SU-DHL-6 (cell line): Measurements from ENCODE around the gene RAD51B.

Experiments used
- H2AFZ ChIP-seq: fragments of 200-600 bp; sonication (generic); 2 replicates; pipeline ENCODE4 v1.6.1; 2014; ENCODE audit warnings: low read depth, mild to moderate bottlenecking, moderate library complexity, mixed read lengths, antibody characterized with exemption, low read length; ENCODE audit not compliant: severe bottlenecking
- H3F3A ChIP-seq: fragments of 200-600 bp; shearing (Covaris generic); 2 replicates; pipeline ENCODE4 v1.6.0; 2016; ENCODE audit warnings: antibody characterized with exemption, mild to moderate bottlenecking; ENCODE audit not compliant: insufficient read depth
- H3K27ac ChIP-seq: fragments of 200-600 bp; sonication (generic); 2 replicates; pipeline ENCODE4 v1.5.1; 2016; ENCODE audit warnings: low read depth, mild to moderate bottlenecking, low read length, moderate library complexity, mixed read lengths
- H3K27me3 ChIP-seq: fragments of 200-600 bp; sonication (generic), shearing (Covaris generic); 2 replicates; pipeline ENCODE4 v1.6.0; 2014; ENCODE audit warnings: mild to moderate bottlenecking, low read length
- H3K36me3 ChIP-seq: fragments of 200-600 bp; sonication (generic); 2 replicates; pipeline ENCODE4 v1.6.1; 2014; ENCODE audit warnings: mild to moderate bottlenecking, low read length, mixed read lengths
- H3K4me2 ChIP-seq: fragments of 300-600, 200-600 bp; shearing (Covaris generic), sonication (generic); 2 replicates; pipeline ENCODE4 v1.6.0; 2014; ENCODE audit warnings: low read length, low read depth, mild to moderate bottlenecking; ENCODE audit not compliant: poor library complexity, severe bottlenecking
- H3K4me3 ChIP-seq: fragments of 200-600 bp; sonication (generic); 2 replicates; pipeline ENCODE4 v1.5.1; 2014; ENCODE audit warnings: antibody characterized with exemption, low read length, mild to moderate bottlenecking, mixed read lengths; ENCODE audit not compliant: insufficient read depth, poor library complexity, severe bottlenecking
- H3K79me2 ChIP-seq: fragments of 200-600 bp; sonication (generic); 2 replicates; pipeline ENCODE4 v1.6.1; 2014; ENCODE audit warnings: mild to moderate bottlenecking, low read length, moderate library complexity; ENCODE audit not compliant: insufficient read depth
- H3K9ac ChIP-seq: fragments of 200-600 bp; sonication (generic); 2 replicates; pipeline ENCODE4 v1.7.0; 2014; ENCODE audit warnings: mild to moderate bottlenecking, low read length
- H3K9me2 ChIP-seq: fragments of 200-600 bp; sonication (generic); replicated peaks from 2 replicates; pipeline ENCODE4 v1.6.1; 2014; ENCODE audit warnings: low read length; ENCODE audit not compliant: insufficient read depth
- H3K9me3 ChIP-seq: fragments of 200-600 bp; sonication (generic); 2 replicates; pipeline ENCODE4 v1.6.1; 2014; ENCODE audit warnings: low read length, mixed read lengths; ENCODE audit not compliant: insufficient read depth
- H4K20me1 ChIP-seq: fragments of 200-600 bp; sonication (generic); 2 replicates; pipeline ENCODE4 v1.6.1; 2014; ENCODE audit warnings: low read depth, mild to moderate bottlenecking, antibody characterized with exemption, low read length, moderate library complexity, mixed read lengths
- CTCF ChIP-seq: fragments of 200-600 bp; sonication (generic); IDR thresholded peaks from one replicate; pipeline ENCODE4 v1.5.1; 2017; ENCODE audit warnings: antibody characterized with exemption, mild to moderate bottlenecking, low read length, moderate library complexity; ENCODE audit not compliant: insufficient read depth, poor library complexity, severe bottlenecking
- EZH2phosphoT487 ChIP-seq: fragments of 200-600 bp; sonication (generic), shearing (Covaris generic); conservative IDR thresholded peaks from 2 replicates; pipeline ENCODE4 v1.6.1; 2018; ENCODE audit warnings: mild to moderate bottlenecking, antibody characterized with exemption, low read length, moderate library complexity, mixed read lengths

The RAD51B gene

GRCh38 chr14:68528040-68528687 lies 708.6 kb downstream of the RAD51B start:
- H3K79me2 ChIP-seq, result no peaks in the 10 kb centered on the region
- no peaks in the 10 kb centered on the region for H3K9me2 ChIP-seq
- peaks cover 12% of the 10 kb centered on the region for H3K36me3 ChIP-seq
- H3K9ac ChIP-seq, result no peak overlapping the region
- no peak overlapping the region for H3K4me3 ChIP-seq
- H3K27ac ChIP-seq, result no peak overlapping the region
- H2AFZ ChIP-seq, result no peak overlapping the region
- no peaks in the 10 kb centered on the region for H3F3A ChIP-seq
- no peak for TF ChIP-seq EZH2phosphoT487
- no peak for TF ChIP-seq CTCF
- peaks cover 11% of the 10 kb centered on the region; the same call in 1 of the 2 replicates for H3K9me3 ChIP-seq
- no peak overlapping the region for H3K4me2 ChIP-seq
- no peaks in the 10 kb centered on the region for H3K27me3 ChIP-seq
- H4K20me1 ChIP-seq, result no peaks in the 10 kb centered on the region

- peaks cover 12% of the 10 kb centered on the region for H3K36me3 ChIP-seq
- H3K4me3 ChIP-seq, result no peak overlapping the region
- no peak for TF ChIP-seq CTCF
- TF ChIP-seq EZH2phosphoT487, result no peak
- H3K9ac ChIP-seq, result no peak overlapping the region
- H3K4me2 ChIP-seq, result no peak overlapping the region
- no peaks in the 10 kb centered on the region for H4K20me1 ChIP-seq
- no peaks in the 10 kb centered on the region for H3K79me2 ChIP-seq
- H3K9me2 ChIP-seq, result no peaks in the 10 kb centered on the region
- no peaks in the 10 kb centered on the region for H3K27me3 ChIP-seq
- peaks cover 11% of the 10 kb centered on the region; the same call in 1 of the 2 replicates for H3K9me3 ChIP-seq
- no peak overlapping the region for H3K27ac ChIP-seq
- no peaks in the 10 kb centered on the region for H3F3A ChIP-seq
- H2AFZ ChIP-seq, result no peak overlapping the region
Measured at GRCh38 chr14:68530443-68530842, 710.9 kb downstream of the RAD51B start.

- Histone ChIP-seq H3K27ac (no peak overlapping the region), H3K36me3 (peaks cover 12% of the 10 kb centered on the region), H3K4me2 (no peak overlapping the region), H3K79me2 (no peaks in the 10 kb centered on the region), H4K20me1 (no peaks in the 10 kb centered on the region), H3K9ac (no peak overlapping the region), H3K4me3 (no peak overlapping the region), H3K27me3 (no peaks in the 10 kb centered on the region), H3F3A (no peaks in the 10 kb centered on the region), H3K9me2 (no peaks in the 10 kb centered on the region), H3K9me3 (peaks cover 11% of the 10 kb centered on the region; the same call in 1 of the 2 replicates), H2AFZ (no peak overlapping the region)
- TF ChIP-seq CTCF (no peak), EZH2phosphoT487 (no peak)
Measured at GRCh38 chr14:68532496-68532895, 712.9 kb downstream of the RAD51B start.
